ENCODE data around the gene TLR4.

TLR4 gene

DNA sequence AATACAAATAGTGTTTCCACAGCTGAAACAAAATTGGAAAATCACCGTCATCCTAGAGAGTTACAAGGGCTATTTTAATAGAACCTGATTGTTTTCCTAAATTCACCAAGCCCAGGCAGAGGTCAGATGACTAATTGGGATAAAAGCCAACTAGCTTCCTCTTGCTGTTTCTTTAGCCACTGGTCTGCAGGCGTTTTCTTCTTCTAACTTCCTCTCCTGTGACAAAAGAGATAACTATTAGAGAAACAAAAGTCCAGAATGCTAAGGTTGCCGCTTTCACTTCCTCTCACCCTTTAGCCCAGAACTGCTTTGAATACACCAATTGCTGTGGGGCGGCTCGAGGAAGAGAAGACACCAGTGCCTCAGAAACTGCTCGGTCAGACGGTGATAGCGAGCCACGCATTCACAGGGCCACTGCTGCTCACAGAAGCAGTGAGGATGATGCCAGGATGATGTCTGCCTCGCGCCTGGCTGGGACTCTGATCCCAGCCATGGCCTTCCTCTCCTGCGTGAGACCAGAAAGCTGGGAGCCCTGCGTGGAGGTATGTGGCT, at the start of gene TLR4:
TLR4 (plus strand) TSS at position 380 of the 552 bp plus-strand sequence; CDS start at position 450, 70 bp downstream.
- peak; percentile 86 for DNase-seq (ENCODE audit: low read depth)

DNA sequence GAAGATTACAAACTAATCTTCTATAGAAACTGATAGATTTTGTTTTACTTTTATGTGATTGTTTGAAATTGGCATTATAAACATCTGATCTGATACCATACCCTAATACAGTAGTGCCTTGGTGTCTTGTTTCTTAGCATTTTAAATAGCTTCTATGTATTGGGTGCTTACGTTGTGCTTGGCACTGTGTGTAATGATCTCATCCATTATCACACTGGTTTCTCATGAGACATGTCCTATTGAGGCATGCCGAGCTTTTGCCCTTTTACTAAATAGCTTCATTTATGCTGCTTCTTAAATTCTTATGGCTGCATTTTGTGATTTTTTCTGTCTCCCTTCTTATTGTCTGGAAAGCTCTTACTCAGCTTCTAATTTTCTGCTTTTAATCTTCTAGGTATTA, 48.2 kb upstream of the TLR4 start:
- DNase-seq (ENCODE audit: low read depth) = peak; percentile 26

DNA sequence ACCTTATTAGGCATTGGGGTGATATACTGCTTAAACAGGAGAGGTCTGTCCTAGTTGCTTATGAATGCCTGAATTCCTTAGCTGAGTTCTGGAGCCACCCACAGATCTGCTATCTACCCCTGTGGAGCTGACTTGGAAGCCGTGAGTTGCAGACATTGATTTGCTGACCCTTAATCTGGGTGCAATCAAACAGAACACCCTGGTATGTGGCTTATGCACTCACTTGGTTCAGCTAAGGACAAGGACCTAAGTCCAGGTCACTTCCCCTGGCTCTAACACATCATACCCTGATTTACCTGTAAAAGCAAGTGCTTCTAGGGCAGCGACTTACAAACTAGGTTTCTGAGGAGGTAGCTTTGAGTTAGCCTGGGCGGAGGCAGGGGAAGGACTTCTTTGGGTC, 41.6 kb upstream of the TLR4 start:
- DNase-seq (ENCODE audit: low read depth) = no peak

DNA sequence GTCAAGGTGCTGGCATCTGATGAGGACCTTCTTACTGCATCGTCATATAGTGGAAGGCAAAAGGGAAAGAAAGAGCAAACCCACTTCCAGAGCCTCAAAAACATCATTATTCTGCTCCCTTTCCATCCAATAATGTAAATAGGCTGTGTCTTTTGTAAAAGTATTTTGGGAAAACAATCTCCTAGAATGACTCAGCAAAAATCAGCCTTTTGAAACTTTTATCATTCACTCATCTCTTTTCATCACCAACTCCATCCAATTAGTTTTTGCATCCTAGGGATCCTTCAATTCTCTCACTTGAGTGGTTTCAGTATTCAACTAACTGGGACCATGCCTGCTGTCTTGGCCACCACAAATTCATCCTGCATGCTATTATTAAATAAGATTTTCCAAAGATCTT, 39.8 kb upstream of the TLR4 start:
- DNase-seq (ENCODE audit: low read depth) = no peak

DNA sequence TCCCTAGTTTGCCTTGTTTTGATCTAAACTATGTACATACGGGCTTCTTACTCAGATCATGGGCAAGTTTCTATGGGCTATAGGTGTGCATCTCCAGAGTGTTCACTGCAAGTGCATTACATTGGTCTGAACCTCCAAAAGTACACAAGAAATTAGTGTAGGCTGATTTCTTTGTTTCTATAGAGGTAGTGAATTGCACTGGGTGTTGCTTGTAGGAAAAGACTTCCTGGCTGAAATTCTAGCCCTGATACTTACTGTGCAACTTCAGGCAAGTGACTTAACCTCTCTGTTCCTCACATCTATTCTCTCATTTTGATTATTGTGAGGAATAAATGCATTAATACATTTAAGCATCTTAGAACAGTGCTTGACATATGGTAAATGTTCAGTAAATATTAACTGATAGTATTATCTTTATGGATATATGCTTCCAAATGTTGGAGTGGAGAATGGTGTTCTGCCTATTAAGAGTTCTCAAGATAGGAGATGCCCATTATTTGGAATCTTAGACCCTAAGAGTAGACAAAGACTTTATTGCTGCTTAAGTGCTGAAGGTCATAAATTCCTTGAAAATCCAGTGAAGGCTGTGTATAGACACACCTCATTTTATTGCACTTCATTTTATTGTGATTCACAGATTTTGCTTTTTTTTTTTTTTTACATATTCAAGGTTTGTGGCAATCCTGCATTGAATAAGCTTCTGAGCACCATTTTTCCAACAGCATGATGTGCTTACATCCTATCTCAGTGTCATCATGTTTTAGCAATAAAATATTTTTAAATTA, 38.4 kb upstream of the TLR4 start:
- DNase-seq (ENCODE audit: low read depth) = no peak

DNA sequence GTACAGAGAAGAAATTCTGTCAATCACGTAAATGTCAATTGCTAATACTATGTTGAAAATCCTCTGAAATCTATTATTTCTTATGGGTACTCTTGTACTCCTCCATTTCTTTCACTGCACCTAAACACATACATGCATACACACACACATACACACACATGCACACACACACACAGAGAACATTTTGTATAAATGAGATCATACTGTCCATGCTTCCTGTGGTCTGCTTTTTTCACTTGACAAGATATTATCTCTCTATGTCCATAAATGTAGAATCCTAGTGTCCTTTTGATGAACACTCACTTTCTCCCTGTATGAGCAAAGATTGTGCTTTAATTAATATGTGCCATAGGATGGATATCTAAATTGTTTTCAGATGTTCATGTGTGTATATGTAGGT, 32.7 kb upstream of the TLR4 start:
- no peak for DNase-seq (ENCODE audit: low read depth)

DNA sequence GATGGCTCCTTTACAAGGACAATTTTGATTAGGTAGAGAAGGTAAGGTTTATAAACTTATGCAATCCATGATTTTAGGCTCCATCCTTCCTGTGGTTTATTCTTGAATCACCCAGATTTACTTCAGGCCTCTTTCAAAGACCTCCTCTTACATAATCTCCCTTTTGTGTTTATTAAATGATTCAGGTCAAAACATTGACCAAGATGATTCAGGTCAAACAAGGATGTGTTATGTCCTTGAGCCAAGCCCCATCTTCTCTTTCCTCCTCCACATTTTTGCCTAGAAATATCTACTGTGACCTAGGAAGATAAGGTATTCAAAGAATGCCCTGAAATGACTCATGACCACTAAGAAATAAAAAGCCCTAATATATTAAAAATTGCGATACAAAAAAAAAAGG, 31.8 kb upstream of the TLR4 start:
- no peak for DNase-seq (ENCODE audit: low read depth)

DNA sequence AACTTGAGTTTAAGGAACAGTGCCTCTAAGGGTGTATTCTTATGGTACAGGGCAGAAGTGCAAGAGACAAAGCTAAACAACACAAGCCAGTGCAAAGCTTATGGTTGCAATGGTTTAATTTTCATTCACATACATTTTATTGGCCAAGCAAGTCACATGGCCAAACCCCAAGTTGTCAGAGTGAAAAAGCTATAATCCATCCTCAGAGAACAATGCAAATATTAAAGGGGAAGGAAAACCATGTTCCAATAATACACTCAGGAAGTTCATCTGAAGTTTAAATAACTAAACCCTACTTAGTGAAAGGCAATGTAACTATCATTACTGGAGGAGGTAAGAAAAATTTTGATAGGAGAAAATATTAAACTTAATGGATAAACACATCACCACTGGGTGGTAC, 26.6 kb upstream of the TLR4 start:
- no peak for DNase-seq (ENCODE audit: low read depth)

DNA sequence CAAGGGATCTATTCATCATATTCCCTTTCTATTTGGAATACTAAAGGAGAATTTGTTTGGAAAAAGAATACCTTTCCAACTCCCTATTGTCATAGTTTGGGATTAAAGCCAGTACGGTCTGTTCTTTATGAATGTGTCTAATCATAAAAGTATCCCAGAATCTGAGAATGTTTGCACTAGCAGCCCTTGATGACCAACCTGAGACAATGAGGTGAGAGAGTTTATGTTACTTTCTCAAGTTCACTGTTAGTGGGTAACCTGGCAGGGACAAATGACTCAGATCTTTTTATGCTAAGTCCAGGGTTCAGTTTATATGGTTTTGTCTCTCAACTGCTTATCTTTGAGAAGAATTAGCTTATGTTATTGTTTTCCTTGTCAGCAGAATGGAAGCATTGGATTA, 25.3 kb upstream of the TLR4 start:
- DNase-seq (ENCODE audit: low read depth) = no peak

DNA sequence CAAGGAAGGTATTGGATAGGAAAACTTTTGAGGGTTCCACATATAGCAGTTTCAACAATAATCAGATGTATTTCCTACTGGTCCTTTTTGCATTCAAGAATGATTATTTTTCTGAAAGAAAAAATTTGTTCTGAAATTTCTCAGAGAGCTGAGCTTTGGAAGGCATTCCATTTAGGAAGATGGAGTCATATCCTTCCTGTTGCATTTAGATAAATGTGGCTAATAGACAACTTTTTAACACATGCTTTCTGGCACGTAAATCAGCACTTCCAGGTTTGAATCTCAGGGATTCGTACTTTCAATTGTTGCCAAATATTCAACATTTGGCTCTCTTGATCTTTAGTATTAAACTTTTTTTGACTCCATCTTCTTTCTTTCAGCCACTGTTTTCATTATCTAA, 24.8 kb upstream of the TLR4 start:
- no peak for DNase-seq (ENCODE audit: low read depth)

DNA sequence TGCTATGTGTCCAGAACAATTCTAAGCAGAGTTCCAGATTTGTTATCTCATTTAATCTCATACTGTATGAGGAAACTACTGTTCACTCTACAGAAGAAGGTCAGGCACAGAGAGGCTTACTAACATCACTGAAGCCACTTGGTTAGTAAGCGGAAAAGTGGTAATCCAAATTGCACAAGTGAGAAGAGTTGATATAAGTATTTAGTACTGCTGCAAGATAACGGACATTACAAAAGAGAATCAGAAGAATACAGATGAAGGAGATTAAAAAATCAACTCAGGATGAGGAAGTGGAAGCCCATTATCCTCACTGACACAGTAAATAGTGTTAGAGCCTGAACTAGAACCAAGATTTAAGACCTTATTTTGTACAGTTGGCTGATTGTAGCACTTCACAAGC, 22.3 kb upstream of the TLR4 start:
- DNase-seq (ENCODE audit: low read depth) = no peak

DNA sequence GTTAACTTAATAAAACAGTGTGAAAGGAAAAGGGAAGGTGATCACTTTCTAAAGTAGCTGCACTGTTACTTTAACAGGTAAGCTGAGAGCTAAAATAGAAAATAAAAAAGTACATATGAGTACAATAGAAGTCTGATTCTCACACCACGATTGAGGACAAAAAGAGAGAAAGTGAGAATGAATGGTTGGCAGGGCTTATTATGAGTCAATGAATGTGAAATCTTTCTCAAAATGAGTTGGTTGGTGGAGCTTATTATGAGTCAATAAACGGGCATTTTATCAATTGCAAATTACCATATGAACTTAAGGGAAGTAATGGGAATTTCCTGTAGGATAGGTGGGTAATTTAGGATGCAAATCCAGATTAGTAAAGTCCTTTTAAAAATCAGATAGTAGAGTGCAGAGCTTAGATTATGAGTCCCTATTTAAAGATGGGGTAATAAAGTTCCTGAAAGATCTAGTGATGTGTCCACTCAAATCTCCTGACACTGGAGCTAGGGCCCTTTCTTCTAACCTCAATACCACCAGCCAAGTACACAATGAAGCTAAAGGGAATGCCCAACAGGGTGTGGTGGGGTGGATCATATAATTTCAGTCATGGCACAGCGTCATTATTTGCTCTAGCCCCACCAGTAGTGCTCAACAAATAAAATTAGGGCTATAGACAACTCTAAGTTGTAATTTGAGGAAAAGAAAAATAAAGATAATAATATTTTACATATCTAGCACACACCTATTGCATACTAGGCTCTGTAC, 21.1 kb upstream of the TLR4 start:
- peak; percentile 36 for DNase-seq (ENCODE audit: low read depth)

DNA sequence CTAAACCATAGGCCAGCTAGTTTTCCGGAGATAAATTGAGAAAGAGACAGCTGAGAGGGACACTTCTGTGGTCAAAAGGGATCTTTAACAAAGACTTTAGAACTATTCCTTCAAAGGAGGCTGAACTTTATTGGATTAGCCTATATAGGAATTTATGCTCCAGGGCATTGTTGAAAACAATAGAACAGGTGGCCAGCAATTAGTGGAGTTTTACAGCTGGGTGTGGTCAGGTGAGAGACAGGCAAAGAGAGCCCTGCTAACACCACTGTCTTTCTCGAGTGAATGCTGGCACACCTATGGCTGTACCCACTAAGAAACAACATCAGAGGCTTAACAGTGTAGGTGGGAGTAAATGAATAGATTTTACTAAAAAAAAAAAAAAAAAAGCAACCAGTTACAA, 16.7 kb upstream of the TLR4 start:
- DNase-seq (ENCODE audit: low read depth) = no peak

DNA sequence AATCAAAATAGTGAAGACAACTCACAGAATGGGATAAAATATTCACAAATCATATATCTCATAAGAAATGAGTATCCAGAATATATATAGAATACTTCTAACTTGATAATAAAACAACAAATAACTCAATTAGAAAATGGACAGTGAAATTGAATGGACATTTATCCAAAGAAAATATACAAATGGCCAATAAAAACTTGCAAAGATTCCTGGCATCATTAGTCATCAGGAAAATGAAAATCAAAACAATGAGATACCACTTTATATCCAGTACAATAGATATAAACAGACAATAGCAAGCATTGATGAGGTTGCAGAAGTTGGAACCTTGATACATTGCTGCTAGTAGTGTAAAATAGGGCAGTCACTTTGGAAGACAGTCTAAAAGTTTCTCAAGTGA, 12.8 kb upstream of the TLR4 start:
- no peak for DNase-seq (ENCODE audit: low read depth)

DNA sequence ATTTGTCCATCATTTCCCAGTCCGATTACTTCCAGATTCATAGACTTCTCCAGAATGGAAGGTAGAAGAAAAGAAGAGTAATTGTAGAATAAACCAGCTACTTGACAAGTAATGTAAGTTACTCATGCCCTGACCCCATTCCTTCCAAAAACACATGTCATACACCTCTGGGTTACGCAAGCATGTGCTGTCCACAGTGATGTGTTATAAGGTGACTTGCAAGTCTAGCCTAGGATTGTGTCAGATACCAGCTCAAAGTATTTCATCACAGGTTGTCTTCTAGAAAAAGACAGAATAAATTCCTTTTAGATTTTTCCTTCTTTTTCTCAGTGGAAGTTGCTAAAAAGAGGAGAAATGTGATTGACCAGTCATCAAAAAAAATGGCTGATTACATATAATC, 8.0 kb upstream of the TLR4 start:
- DNase-seq (ENCODE audit: low read depth) = no peak

DNA sequence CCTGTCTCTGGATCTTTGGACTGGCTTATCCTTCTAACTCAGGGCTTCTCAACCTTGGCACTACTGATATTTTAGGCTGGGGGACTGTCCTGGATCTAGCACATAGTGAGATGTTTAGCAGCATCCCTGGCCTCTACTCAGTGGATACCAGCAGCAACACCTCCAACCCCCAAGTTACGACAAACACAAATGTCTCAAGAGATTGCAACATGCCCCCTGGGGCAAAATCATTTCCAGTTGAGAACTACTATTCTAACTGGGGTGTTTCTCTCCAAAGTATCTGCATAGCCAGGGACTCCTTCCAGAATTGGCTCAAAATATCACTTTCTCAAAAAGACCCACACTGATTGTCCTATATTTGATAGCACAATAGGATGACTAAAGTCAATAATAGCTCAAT, 7.2 kb upstream of the TLR4 start:
- DNase-seq (ENCODE audit: low read depth) = no peak

DNA sequence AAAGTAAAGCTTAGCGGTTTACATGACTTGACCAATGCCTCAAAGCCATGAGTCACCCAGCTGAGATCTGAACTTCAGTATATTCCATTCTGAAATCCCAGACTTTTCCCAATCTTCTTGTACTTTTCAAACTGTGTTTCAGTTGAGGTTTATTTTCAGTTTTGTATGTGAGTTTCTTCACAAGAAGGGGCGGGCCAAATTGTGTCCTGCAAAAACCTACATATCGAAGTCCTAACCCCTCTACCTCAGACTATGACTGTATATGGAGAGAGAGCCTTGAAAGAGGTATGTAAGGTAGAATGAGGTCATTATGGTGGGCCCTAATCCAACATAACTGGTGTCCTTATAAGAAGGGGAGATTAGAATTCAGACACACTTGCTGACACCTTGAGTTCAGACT, 666 bp upstream of the TLR4 start:
- peak; percentile 40 for DNase-seq (ENCODE audit: low read depth)

DNA sequence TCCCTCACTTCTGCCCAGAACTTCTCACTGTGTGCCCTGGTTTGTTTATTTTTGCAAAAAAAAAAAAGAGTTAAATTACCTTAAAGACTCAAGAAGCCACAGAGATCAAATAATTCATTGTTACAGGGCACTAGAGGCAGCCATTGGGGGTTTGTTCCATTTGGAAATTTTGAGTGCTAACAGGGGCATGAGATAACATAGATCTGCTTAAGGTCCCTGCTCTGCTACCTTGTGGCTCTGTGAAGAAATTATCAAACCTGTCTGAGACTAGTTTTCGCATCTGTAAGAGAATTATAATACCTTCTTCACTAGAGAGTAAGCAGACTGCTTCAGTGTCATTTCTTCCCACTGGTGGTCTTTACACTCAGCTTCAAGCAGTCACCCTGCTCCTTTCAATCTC, 394 bp downstream of the TLR4 start:
- DNase-seq (ENCODE audit: low read depth) = no peak

DNA sequence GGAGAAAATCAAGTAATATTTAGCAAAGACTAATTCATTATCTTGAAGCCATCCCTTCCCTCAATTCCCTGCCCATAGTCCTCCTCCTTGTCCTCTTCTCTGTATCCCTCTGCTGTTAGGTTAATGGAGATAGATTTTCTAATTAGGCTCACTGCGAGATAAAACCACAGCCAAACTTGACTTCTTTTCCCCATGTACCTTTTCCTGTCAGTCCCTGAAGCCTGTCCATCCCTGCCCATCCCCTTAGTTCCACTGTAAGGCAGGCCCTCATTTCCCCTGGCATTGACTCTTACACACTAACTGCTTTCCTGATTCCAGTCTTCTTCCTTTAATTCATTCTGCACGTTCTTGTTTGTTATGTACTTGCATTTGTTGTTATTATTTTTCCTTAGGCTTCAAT, 1.2 kb downstream of the TLR4 start:
- no peak for DNase-seq (ENCODE audit: low read depth)

DNA sequence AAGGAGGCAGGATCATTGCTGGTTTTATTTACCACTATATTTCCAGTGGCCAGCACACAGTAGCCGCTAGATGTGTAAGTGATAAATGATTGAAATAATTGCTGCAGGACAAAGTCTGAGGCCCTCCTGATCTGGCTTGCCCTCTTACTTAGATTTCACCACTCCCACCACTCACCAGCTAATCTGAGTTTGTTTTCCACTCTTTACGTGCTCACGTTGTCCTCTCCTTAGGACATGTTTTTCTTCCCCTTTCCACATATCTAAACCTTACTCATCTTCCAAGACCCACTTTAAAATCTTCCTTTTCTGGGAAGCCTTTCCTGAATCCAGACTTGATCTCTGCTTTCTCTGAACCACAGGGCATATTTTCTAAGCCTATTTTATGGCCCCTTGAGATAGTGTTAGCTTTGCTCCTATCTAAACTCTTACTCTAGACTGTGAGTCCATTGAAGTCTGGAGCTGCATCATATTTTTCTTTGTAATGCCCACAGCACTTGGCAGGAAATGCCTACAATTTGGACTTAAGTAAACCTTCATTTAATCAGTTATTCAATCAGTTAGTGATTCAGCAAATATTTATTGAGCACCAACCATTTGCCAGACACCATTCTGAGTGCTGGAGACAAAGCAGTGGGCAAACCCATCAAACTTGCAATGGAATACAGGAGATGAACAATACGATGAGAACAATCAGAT, 2.4 kb downstream of the TLR4 start:
- no peak for DNase-seq (ENCODE audit: low read depth)

DNA sequence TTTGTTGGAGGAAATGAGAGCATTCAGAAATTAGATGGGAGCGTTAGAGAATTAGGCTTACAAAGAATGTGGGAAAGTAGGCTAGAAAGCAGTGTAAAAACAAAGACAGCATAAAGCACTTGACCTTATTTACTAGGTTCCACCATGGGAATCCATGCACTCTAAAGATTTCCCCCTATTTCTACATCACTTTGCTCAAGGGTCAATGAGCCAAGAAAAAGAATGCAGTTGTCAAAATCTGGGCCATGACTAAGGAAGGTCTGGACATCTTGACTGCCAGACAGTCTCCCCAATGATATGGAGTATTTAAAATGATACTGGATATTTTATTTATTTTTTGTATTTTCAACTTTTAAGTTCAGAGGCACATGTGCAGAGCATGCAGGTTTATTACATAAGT, 3.4 kb downstream of the TLR4 start:
- DNase-seq (ENCODE audit: low read depth) = no peak

DNA sequence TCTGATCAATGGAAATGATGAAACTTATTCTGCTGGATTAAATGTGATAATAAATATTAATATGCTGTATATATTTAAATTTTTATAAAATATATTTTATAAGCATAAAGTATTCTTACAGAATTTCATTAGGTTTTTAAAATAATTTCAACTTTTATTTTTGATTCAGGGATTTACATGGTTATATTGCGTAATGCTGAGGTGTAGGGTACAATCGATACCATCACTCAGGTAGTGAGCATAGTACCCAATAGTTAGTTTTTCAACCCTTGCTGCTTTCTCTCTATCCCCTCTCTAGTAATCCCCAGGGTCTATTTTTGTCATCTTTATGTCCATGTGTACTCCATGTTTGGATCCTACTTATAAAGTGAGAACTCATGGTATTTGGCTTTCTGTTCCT, 5.7 kb downstream of the TLR4 start:
- no peak for DNase-seq (ENCODE audit: low read depth)

DNA sequence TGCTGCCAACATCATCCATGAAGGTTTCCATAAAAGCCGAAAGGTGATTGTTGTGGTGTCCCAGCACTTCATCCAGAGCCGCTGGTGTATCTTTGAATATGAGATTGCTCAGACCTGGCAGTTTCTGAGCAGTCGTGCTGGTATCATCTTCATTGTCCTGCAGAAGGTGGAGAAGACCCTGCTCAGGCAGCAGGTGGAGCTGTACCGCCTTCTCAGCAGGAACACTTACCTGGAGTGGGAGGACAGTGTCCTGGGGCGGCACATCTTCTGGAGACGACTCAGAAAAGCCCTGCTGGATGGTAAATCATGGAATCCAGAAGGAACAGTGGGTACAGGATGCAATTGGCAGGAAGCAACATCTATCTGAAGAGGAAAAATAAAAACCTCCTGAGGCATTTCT, 10.1 kb downstream of the TLR4 start:
- no peak for DNase-seq (ENCODE audit: low read depth)
